B cell (primary cell): Measurements from ENCODE around the gene LARGE1. TPM values are rescaled to one million over a fixed set of nuclear protein-coding genes. Genes with fewer than 3 reads are reported as not detected.

ENCODE experiments used
- ATAC-seq: fragments of 200-7000 bp; cut with Tn5 transposase; one replicate; pipeline ENCODE4 v1.10.0; 2021; ENCODE audit warnings: low read depth, mild to moderate bottlenecking, moderate number of reproducible peaks, moderate library complexity
- CTCF ChIA-PET: fragments of 350-600 bp; sonication (Branson Sonifier 250); formaldehyde crosslinking; loops from one replicate; lab custom pipeline; 2021; ENCODE audit warnings: antibody characterized with exemption, inconsistent platforms; lab: Charles Lee
- POLR2A ChIA-PET: fragments of 350-600 bp; sonication (Branson Sonifier 250); formaldehyde crosslinking; loops from one replicate; lab custom pipeline; 2021; ENCODE audit warnings: antibody characterized with exemption; lab: Charles Lee
- DNase-seq: peaks from one replicate; pipeline ENCODE4 v3.0.0; 2013
- H2AFZ ChIP-seq: 2 replicates; pipeline ENCODE4 v1.6.1; 2012; ENCODE audit warnings: mild to moderate bottlenecking, low read depth, low read length; ENCODE audit not compliant: insufficient read depth, poor library complexity, severe bottlenecking
- H3K27ac ChIP-seq, 2 donors: 1 replicate in 1 of 2; 2 replicates in 1 of 2; pipeline ENCODE4 v1.5.1; 2012 to 2013; ENCODE audit warnings: low read length in 2 of 2, mild to moderate bottlenecking in 2 of 2, moderate library complexity in 1 of 2
- H3K27me3 ChIP-seq, 4 experiments: fragments of 200-600 bp in 1 of 4; sonication (generic) in 1 of 4; replicated peaks in 1 of 4; 1 replicate in 2 of 4; 2 replicates in 2 of 4; pipeline versions ENCODE4 v1.6.1 to v1.7.0; 2013 to 2016; ENCODE audit warnings: low read length in 3 of 4, mild to moderate bottlenecking in 2 of 4, mixed read lengths in 1 of 4, moderate library complexity in 1 of 4; ENCODE audit not compliant: insufficient read depth in 4 of 4, control insufficient read depth in 3 of 4; ENCODE audit errors: control extremely low read depth in 1 of 4
- H3K36me3 ChIP-seq, 2 experiments: replicated peaks in 1 of 2; 1 replicate in 1 of 2; 2 replicates in 1 of 2; pipeline versions ENCODE4 v1.6.1 to v1.7.1; 2013; ENCODE audit warnings: low read length in 1 of 2; ENCODE audit not compliant: insufficient read depth in 2 of 2, control insufficient read depth in 1 of 2; ENCODE audit errors: control extremely low read depth in 1 of 2, extremely low read depth in 1 of 2
- H3K4me1 ChIP-seq, 2 donors: fragments of 200-600 bp in 1 of 2; sonication (generic) in 1 of 2; 1 replicate in 1 of 2; 2 replicates in 1 of 2; pipeline versions ENCODE4 v1.5.1 to v1.6.1; 2013 to 2017; ENCODE audit warnings: low read length in 2 of 2; ENCODE audit not compliant: control insufficient read depth in 2 of 2, insufficient read depth in 2 of 2
- H3K4me2 ChIP-seq: replicated peaks from 2 replicates; pipeline ENCODE3; 2012; ENCODE audit warnings: mild to moderate bottlenecking, low read depth, low read length; ENCODE audit not compliant: poor library complexity, severe bottlenecking
- H3K4me3 ChIP-seq, 5 experiments: fragments of 200-600 bp in 1 of 5; sonication (generic) in 1 of 5; 1 replicate in 3 of 5; 2 replicates in 2 of 5; pipeline versions ENCODE4 v1.5.1 to v1.7.0; 2011 to 2016; ENCODE audit warnings: low read length in 4 of 5, mild to moderate bottlenecking in 4 of 5, low read depth in 2 of 5, control low read depth in 1 of 5, moderate library complexity in 1 of 5; ENCODE audit not compliant: insufficient read depth in 1 of 5; ENCODE audit errors: control extremely low read depth in 1 of 5, extremely low read depth in 1 of 5
- H3K79me2 ChIP-seq: fragments of 200-600 bp; sonication (generic); one replicate; pipeline ENCODE4 v1.6.0; 2016; ENCODE audit warnings: low read length; ENCODE audit not compliant: control insufficient read depth, insufficient read depth
- H3K9ac ChIP-seq: fragments of 200-600 bp; sonication (generic); 2 replicates; pipeline ENCODE4 v1.6.1; 2017; ENCODE audit warnings: mild to moderate bottlenecking, low read length, moderate library complexity
- H3K9me3 ChIP-seq, 3 donors: one replicate each; pipeline versions ENCODE4 v1.6.1 to v1.7.1; 2013; ENCODE audit warnings: low read length in 2 of 3; ENCODE audit not compliant: control insufficient read depth in 2 of 3, insufficient read depth in 1 of 3; ENCODE audit errors: control extremely low read depth in 1 of 3
- H4K20me1 ChIP-seq: 2 replicates; pipeline ENCODE4 v1.6.0; 2012; ENCODE audit warnings: mild to moderate bottlenecking, low read length; ENCODE audit not compliant: insufficient read depth, control insufficient read depth, poor library complexity, severe bottlenecking
- H3K27ac Mint-ChIP-seq: one replicate; pipeline ENCODE4 v1.8.0; 2021; ENCODE audit warnings: mixed read lengths
- H3K27me3 Mint-ChIP-seq: one replicate; pipeline ENCODE4 v1.8.0; 2021; ENCODE audit warnings: mixed read lengths
- H3K4me1 Mint-ChIP-seq: one replicate; pipeline ENCODE4 v1.8.0; 2021; ENCODE audit warnings: mixed read lengths
- H3K4me3 Mint-ChIP-seq: one replicate; pipeline ENCODE4 v1.8.0; 2021; ENCODE audit warnings: mixed read lengths
- H3K9me3 Mint-ChIP-seq: one replicate; pipeline ENCODE4 v1.8.0; 2022; ENCODE audit warnings: mixed read lengths; ENCODE audit not compliant: insufficient read depth
- CTCF ChIP-seq: fragments of 200-600 bp; IDR thresholded peaks from one replicate; pipeline ENCODE4 v1.8.0; 2022; ENCODE audit warnings: antibody characterized with exemption, mild to moderate bottlenecking
- EZH2 ChIP-seq: IDR thresholded peaks from 2 replicates; pipeline ENCODE4 v1.6.1; 2012; ENCODE audit warnings: borderline replicate concordance, low read depth, mild to moderate bottlenecking, moderate library complexity, low read length; ENCODE audit not compliant: insufficient read depth, poor library complexity, severe bottlenecking
- WGBS: methylation state at CpG from one replicate; pipeline ENCODE4 v1.1.5; 2013; ENCODE audit warnings: missing lambda C conversion rate; ENCODE audit not compliant: insufficient coverage; 5-methylcytosine and 5-hydroxymethylcytosine counted together
- intact Hi-C: fragments of 100-400 bp; cut with micrococcal nuclease; formaldehyde crosslinking; loops from one replicate; pipeline ENCODE4 v1.10.0; 2022
- polyA plus RNA-seq: library from polyadenylated mRNA; depleted of rRNA; stranded (reverse); fragments of >200 nt; gene quantifications from 2 replicates; pipeline ENCODE4 v1.2.3, GENCODE V29; 2012
- total RNA-seq, 2 donors: library from RNA; stranded (reverse); fragments of 120-200 nt in 1 of 2; gene quantifications; 1 replicate in 1 of 2; 2 replicates in 1 of 2; pipeline versions ENCODE4 v1.2.3 to v1.2.4, GENCODE V29; 2013 to 2022

The LARGE1 gene
- total and polyA plus RNA-seq, 2 donors (not counting 1 experiment from before 2014, with no cell fraction given): 20.7 to 82.0 TPM

- H3K27me3 ChIP-seq: no peaks in the 10 kb centered on the region
- H3K27me3 Mint-ChIP-seq: no peaks in the 10 kb centered on the region
- H3K36me3 ChIP-seq: no peaks in the 10 kb centered on the region
- H3K27ac ChIP-seq: peak overlapping the region; percentile 26 to 72
- H3K4me1 ChIP-seq: peaks cover 86 to 94% of the 10 kb centered on the region in 2 donors
- TF ChIP-seq CTCF (no peak), EZH2 (no peak)
- no peaks in the 10 kb centered on the region for H4K20me1 ChIP-seq
- ATAC-seq (no peak), DNase-seq (no peak)
- no CpG with 5 or more reads among the region's 2 CpGs for WGBS
- H3K4me1 Mint-ChIP-seq: peaks cover 91% of the 10 kb centered on the region
- intact Hi-C loops: no loop called here
- peak overlapping the region; percentile 48 for H3K4me2 ChIP-seq
- ChIA-PET CTCF (interaction anchor here (1.5 to 13.8 kb wide), 7 partner anchors 8 to 343 kb away, joined by 3 to 185 read pairs (median 9); no protein-coding TSS in a partner anchor), POLR2A (interaction anchor here (1.1 kb wide), 1 partner anchor 55 kb away, joined by 4 read pairs; no protein-coding TSS in a partner anchor)
- no peak overlapping the region for H3K4me3 Mint-ChIP-seq
- H3K27ac Mint-ChIP-seq: peak overlapping the region; percentile 83
- no peaks in the 10 kb centered on the region for H3K9me3 Mint-ChIP-seq
- H2AFZ ChIP-seq: no peak overlapping the region
- no peak overlapping the region for H3K9ac ChIP-seq
- H3K9me3 ChIP-seq: no peaks in the 10 kb centered on the region
- H3K4me3 ChIP-seq: no peak overlapping the region
- peaks cover 35% of the 10 kb centered on the region for H3K79me2 ChIP-seq
These were observed 345.2 kb downstream of the LARGE1 start for GRCh38 chr22:33575041-33575440.

- no peaks in the 10 kb centered on the region for H4K20me1 ChIP-seq
- TF ChIP-seq CTCF: no peak
- no peak for TF ChIP-seq EZH2
- Mint-ChIP-seq H3K4me1 (peaks cover 93% of the 10 kb centered on the region), H3K9me3 (no peaks in the 10 kb centered on the region), H3K27me3 (no peaks in the 10 kb centered on the region), H3K4me3 (peak overlapping the region; percentile 30), H3K27ac (peak overlapping the region; percentile 77)
- no peaks in the 10 kb centered on the region for H3K36me3 ChIP-seq
- peaks cover 29% of the 10 kb centered on the region for H3K79me2 ChIP-seq
- intact Hi-C loops: no loop called here
- ATAC-seq (no peak), DNase-seq (no peak)
- 83% methylated on average over 1 of the region's 4 CpGs for WGBS
- H2AFZ ChIP-seq: no peak overlapping the region
- ChIA-PET POLR2A (interaction anchor here (0.7 kb wide), 1 partner anchor 44 kb away, joined by 3 read pairs; no protein-coding TSS in a partner anchor), CTCF (interaction anchor here (13.8 kb wide), 1 partner anchor 55 kb away, joined by 185 read pairs; no protein-coding TSS in a partner anchor)
- H3K4me3 ChIP-seq: no peak overlapping the region
- H3K27me3 ChIP-seq: no peaks in the 10 kb centered on the region
- no peaks in the 10 kb centered on the region for H3K9me3 ChIP-seq
- H3K4me1 ChIP-seq: peaks cover 90 to 96% of the 10 kb centered on the region in 2 donors
- no peak overlapping the region for H3K9ac ChIP-seq
- H3K4me2 ChIP-seq: peak overlapping the region; percentile 25
- no peak overlapping the region for H3K27ac ChIP-seq
These were observed 346.8 kb downstream of the LARGE1 start for GRCh38 chr22:33573479-33573878.
